A673 (cell line): Measurements from ENCODE around the gene CCDC154.

Experiments
- EZH2 ChIP-seq: fragments of 200-600 bp; sonication (generic); IDR thresholded peaks from 2 replicates; pipeline ENCODE4 v1.6.1; 2017; ENCODE audit warnings: borderline replicate concordance, low read depth, mild to moderate bottlenecking, mixed read lengths, antibody characterized with exemption, low read length; ENCODE audit not compliant: poor library complexity, severe bottlenecking
- TF ChIP-seq, protein P1 (sequence below): fragments of 300-800, 200-600 bp; sonication (generic); conservative IDR thresholded peaks from 2 replicates; pipeline ENCODE4 v1.5.1; 2017; ENCODE audit warnings: low read depth, mild to moderate bottlenecking, antibody characterized with exemption, low read length, moderate library complexity, mixed read lengths

DNA sequence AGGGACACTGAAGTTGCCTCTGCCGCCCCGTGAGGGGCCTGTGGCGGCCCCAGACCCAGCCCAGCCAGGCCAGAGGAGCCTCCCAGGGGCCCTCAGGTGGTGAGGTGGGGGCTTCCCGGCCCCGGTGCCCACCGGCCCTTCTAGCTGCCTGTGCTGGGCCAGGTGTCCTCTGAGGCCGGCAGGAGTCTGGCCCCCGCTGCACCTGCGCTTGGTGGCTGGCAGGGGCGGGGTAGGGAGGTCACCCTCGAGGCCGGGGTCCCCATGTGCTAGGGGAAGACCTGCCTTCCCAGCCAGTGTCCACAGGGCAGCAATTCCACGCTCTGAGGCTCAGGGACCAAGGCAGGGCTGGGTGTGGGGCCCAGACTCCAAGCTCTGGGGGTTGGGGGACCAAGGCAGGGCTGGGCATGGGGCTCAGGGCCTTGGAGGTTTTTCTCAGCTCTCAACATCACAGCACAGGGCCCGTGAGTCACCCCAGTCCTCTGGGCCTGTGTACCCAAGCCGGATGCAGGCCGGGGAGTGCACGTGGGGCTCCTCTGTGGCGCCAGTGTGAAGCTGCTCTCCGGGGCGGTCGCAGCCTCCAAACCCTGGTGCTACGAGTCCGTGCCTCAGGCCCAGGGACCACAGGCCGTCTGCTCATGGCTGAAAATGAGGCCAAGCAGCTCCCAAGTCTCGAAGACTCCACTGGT is 1.3 kb upstream of the CCDC154 start:
- TF ChIP-seq, protein P1, sequence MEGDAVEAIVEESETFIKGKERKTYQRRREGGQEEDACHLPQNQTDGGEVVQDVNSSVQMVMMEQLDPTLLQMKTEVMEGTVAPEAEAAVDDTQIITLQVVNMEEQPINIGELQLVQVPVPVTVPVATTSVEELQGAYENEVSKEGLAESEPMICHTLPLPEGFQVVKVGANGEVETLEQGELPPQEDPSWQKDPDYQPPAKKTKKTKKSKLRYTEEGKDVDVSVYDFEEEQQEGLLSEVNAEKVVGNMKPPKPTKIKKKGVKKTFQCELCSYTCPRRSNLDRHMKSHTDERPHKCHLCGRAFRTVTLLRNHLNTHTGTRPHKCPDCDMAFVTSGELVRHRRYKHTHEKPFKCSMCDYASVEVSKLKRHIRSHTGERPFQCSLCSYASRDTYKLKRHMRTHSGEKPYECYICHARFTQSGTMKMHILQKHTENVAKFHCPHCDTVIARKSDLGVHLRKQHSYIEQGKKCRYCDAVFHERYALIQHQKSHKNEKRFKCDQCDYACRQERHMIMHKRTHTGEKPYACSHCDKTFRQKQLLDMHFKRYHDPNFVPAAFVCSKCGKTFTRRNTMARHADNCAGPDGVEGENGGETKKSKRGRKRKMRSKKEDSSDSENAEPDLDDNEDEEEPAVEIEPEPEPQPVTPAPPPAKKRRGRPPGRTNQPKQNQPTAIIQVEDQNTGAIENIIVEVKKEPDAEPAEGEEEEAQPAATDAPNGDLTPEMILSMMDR, result no peak
- TF ChIP-seq EZH2, result no peak
